Astrocyte of the cerebellum (primary cell): Measurements from ENCODE around the gene ACVR1B.

Experiments used
- DNase-seq: peaks from one replicate; pipeline ENCODE4 v3.0.0-alpha.2; 2011; ENCODE audit warnings: low read depth
- H3K4me3 ChIP-seq: 2 replicates; pipeline ENCODE4 v1.5.1; 2011; ENCODE audit warnings: mild to moderate bottlenecking, low read depth, low read length, moderate library complexity
- in situ Hi-C: cut with HindIII; loops from 2 replicates; pipeline ENCODE4 v1.10.0; 2017; ENCODE audit warnings: low sequenced_read_pairs
- TF ChIP-seq, protein P1 (sequence below): IDR thresholded peaks from 2 replicates; pipeline ENCODE4 v1.5.1; 2012; ENCODE audit warnings: low read length, low read depth, moderate library complexity, mild to moderate bottlenecking; ENCODE audit errors: missing control alignments

The ACVR1B gene

GRCh38 chr12:51907083-51907855 is 44.2 kb upstream of the ACVR1B start, which contains the start of gene ACVRL1:
ACVRL1 (plus strand) TSS chr12:51907504; CDS start chr12:51912475, 4,971 bp downstream.
- TF ChIP-seq, protein P1, sequence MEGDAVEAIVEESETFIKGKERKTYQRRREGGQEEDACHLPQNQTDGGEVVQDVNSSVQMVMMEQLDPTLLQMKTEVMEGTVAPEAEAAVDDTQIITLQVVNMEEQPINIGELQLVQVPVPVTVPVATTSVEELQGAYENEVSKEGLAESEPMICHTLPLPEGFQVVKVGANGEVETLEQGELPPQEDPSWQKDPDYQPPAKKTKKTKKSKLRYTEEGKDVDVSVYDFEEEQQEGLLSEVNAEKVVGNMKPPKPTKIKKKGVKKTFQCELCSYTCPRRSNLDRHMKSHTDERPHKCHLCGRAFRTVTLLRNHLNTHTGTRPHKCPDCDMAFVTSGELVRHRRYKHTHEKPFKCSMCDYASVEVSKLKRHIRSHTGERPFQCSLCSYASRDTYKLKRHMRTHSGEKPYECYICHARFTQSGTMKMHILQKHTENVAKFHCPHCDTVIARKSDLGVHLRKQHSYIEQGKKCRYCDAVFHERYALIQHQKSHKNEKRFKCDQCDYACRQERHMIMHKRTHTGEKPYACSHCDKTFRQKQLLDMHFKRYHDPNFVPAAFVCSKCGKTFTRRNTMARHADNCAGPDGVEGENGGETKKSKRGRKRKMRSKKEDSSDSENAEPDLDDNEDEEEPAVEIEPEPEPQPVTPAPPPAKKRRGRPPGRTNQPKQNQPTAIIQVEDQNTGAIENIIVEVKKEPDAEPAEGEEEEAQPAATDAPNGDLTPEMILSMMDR = no peak
- no peak for DNase-seq
- H3K4me3 ChIP-seq = peak within 1 kb of the TSS; percentile 40
- in situ Hi-C loops = no loop called here

DNA sequence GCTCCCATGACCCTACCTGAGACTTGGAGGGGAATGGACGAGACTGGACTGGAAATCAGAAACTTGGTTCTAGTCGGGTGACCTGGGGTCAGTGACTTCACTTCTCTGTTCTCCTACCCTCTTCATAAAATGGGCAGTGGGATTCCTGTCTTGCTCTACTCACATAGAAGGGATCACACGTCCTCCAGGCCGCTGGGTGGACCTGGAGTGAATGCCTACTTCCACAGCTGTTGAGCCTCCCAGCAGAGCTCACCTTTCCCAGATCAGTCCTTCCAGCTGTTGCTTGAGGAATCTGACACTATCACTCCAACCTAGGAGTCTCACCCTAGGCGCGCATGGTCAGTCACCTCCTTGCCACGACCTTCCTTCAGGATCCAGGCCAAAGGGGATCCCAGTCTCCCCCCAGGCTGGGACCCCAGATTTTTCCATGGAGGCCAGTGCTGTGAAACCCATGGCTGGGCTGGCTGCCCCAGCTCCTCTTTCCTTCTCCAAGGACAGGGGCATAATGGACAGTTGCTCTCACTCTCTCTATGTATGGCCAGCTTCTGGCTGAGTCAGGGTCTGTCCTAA is 43.6 kb upstream of the ACVR1B start:
- DNase-seq = no peak
- TF ChIP-seq, protein P1 = no peak
- H3K4me3 ChIP-seq = peak overlapping the region; percentile 40
- in situ Hi-C loops = no loop called here

GRCh38 chr12:51908876-51909592 is 42.5 kb upstream of the ACVR1B start:
- DNase-seq = no peak
- in situ Hi-C loops = no loop called here
- no peak overlapping the region for H3K4me3 ChIP-seq
- TF ChIP-seq, protein P1 = no peak

GRCh38 chr12:51910168-51910567 is 41.3 kb upstream of the ACVR1B start:
- TF ChIP-seq, protein P1 = no peak
- no peak for DNase-seq
- H3K4me3 ChIP-seq = no peak overlapping the region
- in situ Hi-C loops = no loop called here

DNA sequence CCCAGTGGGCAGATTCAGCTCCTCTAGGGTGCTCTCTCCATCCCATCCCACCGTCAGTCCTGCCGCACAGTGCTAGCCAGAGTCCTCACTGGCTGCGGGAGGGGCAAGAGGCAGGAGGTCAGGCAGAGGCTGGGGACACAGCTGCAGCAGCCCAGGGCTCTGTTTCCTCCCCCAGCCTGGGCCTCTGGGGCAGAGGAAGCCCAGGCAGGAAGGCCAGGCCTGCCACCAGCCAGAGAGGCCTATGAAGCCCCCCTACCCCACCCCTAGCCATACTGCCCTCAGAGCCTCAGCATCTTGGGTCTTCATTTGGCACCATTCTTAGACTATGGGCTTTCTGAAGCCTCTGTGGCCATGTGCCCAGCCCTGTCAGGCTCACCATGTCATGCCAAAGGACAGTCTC is 40.8 kb upstream of the ACVR1B start:
- in situ Hi-C loops = no loop called here
- no peak overlapping the region for H3K4me3 ChIP-seq
- DNase-seq = no peak
- TF ChIP-seq, protein P1 = no peak

DNA sequence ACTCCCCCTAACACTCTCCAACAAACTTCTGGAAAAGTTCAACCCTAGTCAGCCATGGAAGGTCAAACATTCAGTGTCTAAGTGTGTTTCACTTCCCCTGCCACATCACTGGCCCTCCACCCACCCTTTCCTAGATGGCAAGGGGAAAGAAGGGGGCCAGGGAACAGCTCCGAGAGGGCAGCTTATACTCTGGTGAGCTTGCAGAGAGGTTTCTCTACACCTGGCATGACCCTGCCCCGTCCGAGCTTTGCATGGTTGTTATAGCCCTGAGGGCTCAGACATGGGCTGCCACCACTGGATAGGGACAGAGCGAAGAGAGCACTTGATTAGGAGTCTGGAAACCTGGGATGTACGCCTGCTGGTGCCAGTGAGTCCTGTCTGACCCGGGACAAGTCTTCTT is 40.2 kb upstream of the ACVR1B start:
- no peak overlapping the region for H3K4me3 ChIP-seq
- no peak for DNase-seq
- in situ Hi-C loops = no loop called here
- TF ChIP-seq, protein P1 = no peak
